Measurements from ENCODE around the gene HOMER3. TPM values are rescaled to one million over a fixed set of nuclear protein-coding genes. Genes with fewer than 3 reads are reported as not detected.

The HOMER3 gene
- total RNA-seq, 1 donor from 2014 or later, result 50.6 TPM

- Mint-ChIP-seq H3K4me1 (ENCODE audit: low read depth) (peaks cover 5% of the 10 kb centered on the region), H3K27ac (ENCODE audit: unreplicated experiment) (no peak overlapping the region), H3K4me3 (ENCODE audit: unreplicated experiment) (no peak overlapping the region), H3K27me3 (ENCODE audit: low read depth) (peaks cover 7% of the 10 kb centered on the region), H3K9me3 (ENCODE audit: low read depth) (no peaks in the 10 kb centered on the region), H3K36me3 (ENCODE audit: low read depth) (no peaks in the 10 kb centered on the region)
- TF ChIP-seq CTCF (IDR thresholded peaks at IDR 0.05), result no peak
- DNase-seq (ENCODE audit: low spot score), result no peak
These were observed 43.2 kb upstream of the HOMER3 start for GRCh38 chr19:18984251-18984650.

DNA sequence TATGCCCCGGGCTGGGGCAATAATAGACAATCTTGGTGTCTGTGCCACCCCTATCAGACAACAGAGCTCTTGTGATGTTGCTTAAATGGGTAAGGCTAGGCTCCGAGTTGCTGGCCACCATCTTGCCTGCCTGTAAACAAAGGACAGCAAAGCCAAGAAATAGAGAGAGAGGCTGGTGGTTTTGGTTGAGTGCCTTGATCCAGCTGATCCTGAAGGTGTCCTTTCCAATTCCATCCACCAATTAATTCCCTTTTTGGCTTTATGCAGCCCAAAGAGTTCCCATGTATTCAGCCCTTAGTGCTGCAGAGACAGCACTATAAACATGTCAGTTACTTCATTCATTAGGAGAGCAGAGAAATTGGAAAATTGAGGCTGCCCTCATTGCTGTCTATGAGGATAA, 41.7 kb upstream of the HOMER3 start:
- Mint-ChIP-seq H3K4me1 (ENCODE audit: low read depth) (peaks cover 5% of the 10 kb centered on the region), H3K27ac (ENCODE audit: unreplicated experiment) (no peak overlapping the region), H3K27me3 (ENCODE audit: low read depth) (peaks cover 7% of the 10 kb centered on the region), H3K9me3 (ENCODE audit: low read depth) (no peaks in the 10 kb centered on the region), H3K36me3 (ENCODE audit: low read depth) (no peaks in the 10 kb centered on the region), H3K4me3 (ENCODE audit: unreplicated experiment) (no peak overlapping the region)
- DNase-seq (ENCODE audit: low spot score), result no peak
- TF ChIP-seq CTCF (IDR thresholded peaks at IDR 0.05), result no peak

GRCh38 chr19:18980432-18981020, 39.5 kb upstream of the HOMER3 start:
- no peak for DNase-seq (ENCODE audit: low spot score)

DNA sequence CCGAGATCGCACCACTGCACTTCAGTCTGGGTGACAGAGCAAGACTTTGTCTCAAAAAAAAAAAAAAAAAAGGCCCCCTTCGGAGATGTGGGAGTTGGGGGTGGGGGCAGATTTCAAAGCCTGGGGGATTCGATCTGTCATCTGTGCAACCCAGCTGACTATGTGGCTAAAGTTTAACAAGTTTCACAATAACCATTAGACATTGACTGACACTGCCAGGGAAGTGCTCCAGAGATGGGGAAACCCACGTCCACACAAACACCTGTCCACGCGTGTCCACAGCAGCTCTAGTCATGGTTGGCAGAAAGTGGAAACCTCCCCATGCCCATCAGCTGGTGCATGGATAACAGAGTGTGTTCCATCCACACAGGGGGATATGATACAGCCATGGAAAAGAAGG, 37.6 kb upstream of the HOMER3 start:
- Mint-ChIP-seq H3K4me1 (ENCODE audit: low read depth) (no peaks in the 10 kb centered on the region), H3K36me3 (ENCODE audit: low read depth) (no peaks in the 10 kb centered on the region), H3K27me3 (ENCODE audit: low read depth) (peaks cover 3% of the 10 kb centered on the region), H3K4me3 (ENCODE audit: unreplicated experiment) (no peak overlapping the region), H3K9me3 (ENCODE audit: low read depth) (no peaks in the 10 kb centered on the region), H3K27ac (ENCODE audit: unreplicated experiment) (no peak overlapping the region)
- no peak for TF ChIP-seq CTCF (IDR thresholded peaks at IDR 0.05)
- DNase-seq (ENCODE audit: low spot score), result no peak

More at GRCh38 chr19:18980432-18981020, 39.5 kb upstream of the HOMER3 start:
- H3K4me1 Mint-ChIP-seq (ENCODE audit: low read depth), result no peaks in the 10 kb centered on the region
- TF ChIP-seq CTCF (IDR thresholded peaks at IDR 0.05), result no peak
- H3K27ac Mint-ChIP-seq (ENCODE audit: unreplicated experiment), result no peak overlapping the region
- H3K9me3 Mint-ChIP-seq (ENCODE audit: low read depth), result no peaks in the 10 kb centered on the region
- H3K4me3 Mint-ChIP-seq (ENCODE audit: unreplicated experiment), result no peak overlapping the region
- H3K36me3 Mint-ChIP-seq (ENCODE audit: low read depth), result no peaks in the 10 kb centered on the region
- peaks cover 7% of the 10 kb centered on the region for H3K27me3 Mint-ChIP-seq (ENCODE audit: low read depth)

- no peak overlapping the region for H3K4me3 Mint-ChIP-seq (ENCODE audit: unreplicated experiment)
- H3K9me3 Mint-ChIP-seq (ENCODE audit: low read depth), result no peaks in the 10 kb centered on the region
- H3K27me3 Mint-ChIP-seq (ENCODE audit: low read depth), result no peaks in the 10 kb centered on the region
- DNase-seq (ENCODE audit: low spot score), result no peak
- H3K36me3 Mint-ChIP-seq (ENCODE audit: low read depth), result no peaks in the 10 kb centered on the region
- no peak overlapping the region for H3K27ac Mint-ChIP-seq (ENCODE audit: unreplicated experiment)
- no peaks in the 10 kb centered on the region for H3K4me1 Mint-ChIP-seq (ENCODE audit: low read depth)
- no peak for TF ChIP-seq CTCF (IDR thresholded peaks at IDR 0.05)
These were observed 34.9 kb upstream of the HOMER3 start for GRCh38 chr19:18975869-18976268.
